ENCODE measurements around the gene PCDHGC5.

PCDHGC5 gene

GRCh38 chr5:141529873-141530272 is 41.0 kb downstream of the PCDHGC5 start:
- DNase-seq (ENCODE audit: low read depth) = no peak

- no peak for DNase-seq (ENCODE audit: low read depth)
Observed at GRCh38 chr5:141532726-141533125, 43.8 kb downstream of the PCDHGC5 start.

- DNase-seq (ENCODE audit: low read depth) = no peak
Observed at GRCh38 chr5:141533897-141534296, 45.0 kb downstream of the PCDHGC5 start.

- no peak for DNase-seq (ENCODE audit: low read depth)
Observed at GRCh38 chr5:141534492-141535213, 45.8 kb downstream of the PCDHGC5 start.

All from activated gamma-delta T cell treated with anti-CD3 and anti-CD28 coated beads, Interleukin-2, amount 50 U/mL, for 16 hours (primary cell).